Upper lobe of left lung (tissue), 6 donors: ENCODE results near the gene CERS6. TPM values are rescaled to one million over a fixed set of nuclear protein-coding genes. Genes with fewer than 3 reads are reported as not detected.

Experiments
- ATAC-seq, 2 donors: fragments of 200-7000 bp; cut with Tn5 transposase; one replicate each; pipeline ENCODE4 v1.9.1; 2022; ENCODE audit warnings: mild to moderate bottlenecking in 2 of 2, moderate library complexity in 2 of 2; ENCODE audit not compliant: low FRiP score in 2 of 2
- DNase-seq, 2 donors: peaks; one replicate each; pipeline ENCODE4 v3.0.0-alpha.2; 2019 to 2020
- H3K27ac ChIP-seq, 4 donors: fragments of 200-600 bp; sonication (generic); one replicate each; pipeline ENCODE4 v1.5.1; 2016 to 2019
- H3K27me3 ChIP-seq, 4 donors: fragments of 200-600 bp; sonication (generic); one replicate each; pipeline ENCODE4 v1.5.1; 2017 to 2019
- H3K36me3 ChIP-seq, 4 donors: fragments of 200-600 bp; sonication (generic); one replicate each; pipeline ENCODE4 v1.5.1; 2016 to 2019
- H3K4me1 ChIP-seq, 4 donors: fragments of 200-600 bp; sonication (generic); one replicate each; pipeline ENCODE4 v1.5.1; 2018 to 2019
- H3K4me3 ChIP-seq, 4 donors: fragments of 200-600 bp; sonication (generic); one replicate each; pipeline ENCODE4 v1.5.1; 2017 to 2019; ENCODE audit warnings: mild to moderate bottlenecking in 2 of 4, moderate library complexity in 1 of 4
- H3K9me3 ChIP-seq, 4 donors: fragments of 200-600 bp; sonication (generic); one replicate each; pipeline ENCODE4 v1.5.1; 2018 to 2019
- CTCF ChIP-seq, 6 experiments: fragments of 450-650 bp in 4 of 6; fragments of 200-600 bp in 2 of 6; sonication (generic) in 2 of 6; IDR thresholded peaks; one replicate each; pipeline ENCODE4 v1.5.1; 2016 to 2019; ENCODE audit warnings: antibody characterized with exemption in 6 of 6
- EP300 ChIP-seq, 4 donors: sonication (generic); formaldehyde crosslinking; IDR thresholded peaks; one replicate each; pipeline ENCODE4 v1.5.1; 2017; ENCODE audit warnings: antibody characterized with exemption in 4 of 4, control low read depth in 2 of 4
- POLR2A ChIP-seq, 4 donors: fragments of 450-650 bp; IDR thresholded peaks; one replicate each; pipeline ENCODE4 v1.5.1; 2016 to 2017; ENCODE audit warnings: antibody characterized with exemption in 4 of 4, mild to moderate bottlenecking in 2 of 4
- POLR2AphosphoS5 ChIP-seq, 2 donors: sonication (generic); formaldehyde crosslinking; IDR thresholded peaks; one replicate each; pipeline ENCODE4 v1.5.1; 2017; ENCODE audit warnings: antibody characterized with exemption in 2 of 2
- WGBS, 2 donors: methylation state at CpG; one replicate each; pipeline ENCODE4 v1.1.5; 2017 to 2018; 5-methylcytosine and 5-hydroxymethylcytosine counted together
- total RNA-seq, 6 donors: library from RNA; depleted of rRNA in 4 of 6; stranded (reverse); fragments of >200 nt in 4 of 6; gene quantifications; one replicate each; pipeline versions ENCODE4 v1.1.0 to v1.2.1, GENCODE V29; 2016 to 2021
- donor health status: DM: no; HTN: no; CAD: no; lungs with moderate emphysema.
- donor health status: DM: no; HTN: yes; CAD: no; lungs with severe emphysema.

CERS6 gene
- total RNA-seq, 6 donors from 2014 or later = 7.3 to 24.7 (median 16.6) TPM

DNA sequence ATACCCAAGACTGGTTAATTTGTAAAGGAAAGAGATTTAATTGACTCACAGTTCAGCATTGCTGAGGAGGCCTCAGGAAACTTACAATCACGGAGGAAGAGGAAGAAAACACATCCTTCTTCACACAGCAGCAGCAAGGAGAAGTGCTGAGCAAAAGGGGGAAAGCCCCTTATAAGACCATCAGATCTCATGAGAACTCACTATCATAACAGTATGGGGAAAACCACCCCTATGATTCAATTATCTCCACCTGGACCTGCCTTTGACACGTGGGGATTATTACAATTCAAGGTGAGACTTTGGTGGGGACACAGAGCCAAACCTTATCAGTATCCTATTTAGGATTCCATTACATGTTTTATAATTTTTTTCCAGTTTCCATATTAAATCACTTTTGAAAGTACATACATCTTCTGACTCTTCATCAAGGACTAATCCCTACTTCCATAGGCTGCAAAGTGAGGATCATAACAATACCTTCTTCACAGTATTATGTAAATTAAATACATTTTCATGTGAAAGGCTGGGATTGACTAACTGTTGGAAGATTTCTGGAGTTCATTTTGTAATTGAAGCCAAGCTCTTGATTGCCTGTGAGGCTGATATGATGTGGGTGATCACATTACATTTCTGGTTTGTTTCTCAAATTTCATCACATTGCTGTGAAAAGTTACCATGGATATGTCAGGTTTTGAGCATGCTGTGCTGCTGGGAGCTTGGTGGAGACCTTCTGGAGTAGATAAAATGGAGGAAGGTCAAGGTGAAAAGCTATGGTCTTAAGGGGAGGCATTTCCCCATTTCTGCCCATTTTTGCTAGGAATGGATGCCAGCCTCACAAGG is 31.7 kb upstream of the CERS6 start:
- H3K9me3 ChIP-seq = no peaks in the 10 kb centered on the region
- ATAC-seq = no peak
- DNase-seq = no peak
- WGBS, 2 donors = 30 to 49% methylated on average over 2 of the region's 2 CpGs
- no peak overlapping the region for H3K4me3 ChIP-seq
- no peak overlapping the region for H3K27ac ChIP-seq
- no peaks in the 10 kb centered on the region for H3K27me3 ChIP-seq
- no peaks in the 10 kb centered on the region for H3K36me3 ChIP-seq
- no peaks in the 10 kb centered on the region for H3K4me1 ChIP-seq
- no peak for TF ChIP-seq CTCF (IDR thresholded peaks at IDR 0.05)

DNA sequence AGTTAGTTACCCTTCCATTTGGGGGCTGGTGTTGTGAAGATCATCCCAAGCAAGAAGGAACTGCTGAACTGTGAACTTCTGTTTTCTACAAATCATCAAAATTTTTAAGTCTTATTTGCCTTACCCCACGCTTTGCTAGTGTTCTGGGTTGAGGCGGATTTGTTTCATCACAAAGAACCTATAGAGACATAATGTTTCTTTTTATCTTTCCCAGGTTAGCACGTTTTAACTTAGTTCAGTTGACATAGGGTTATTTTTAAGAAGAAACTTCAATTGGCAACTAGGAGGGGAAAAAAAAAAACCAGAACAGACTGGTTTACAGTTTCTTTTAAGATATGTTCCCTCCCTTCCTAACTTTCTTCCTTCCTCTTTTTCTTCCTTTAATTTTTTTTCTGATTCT is 31.1 kb upstream of the CERS6 start:
- no peaks in the 10 kb centered on the region for H3K36me3 ChIP-seq
- H3K9me3 ChIP-seq = no peaks in the 10 kb centered on the region
- no peak overlapping the region for H3K27ac ChIP-seq
- no peaks in the 10 kb centered on the region for H3K4me1 ChIP-seq
- DNase-seq (no peak), ATAC-seq (peak in 1 of 2 donors; percentile 35)
- WGBS, 2 donors = 67 to 71% methylated on average over 3 of the region's 3 CpGs
- no peak overlapping the region for H3K4me3 ChIP-seq
- no peak for TF ChIP-seq CTCF (IDR thresholded peaks at IDR 0.05)
- no peak for TF ChIP-seq POLR2A (IDR thresholded peaks at IDR 0.05)
- no peak for TF ChIP-seq POLR2AphosphoS5 (IDR thresholded peaks at IDR 0.05)
- TF ChIP-seq EP300 (IDR thresholded peaks at IDR 0.05) = no peak
- no peaks in the 10 kb centered on the region for H3K27me3 ChIP-seq

DNA sequence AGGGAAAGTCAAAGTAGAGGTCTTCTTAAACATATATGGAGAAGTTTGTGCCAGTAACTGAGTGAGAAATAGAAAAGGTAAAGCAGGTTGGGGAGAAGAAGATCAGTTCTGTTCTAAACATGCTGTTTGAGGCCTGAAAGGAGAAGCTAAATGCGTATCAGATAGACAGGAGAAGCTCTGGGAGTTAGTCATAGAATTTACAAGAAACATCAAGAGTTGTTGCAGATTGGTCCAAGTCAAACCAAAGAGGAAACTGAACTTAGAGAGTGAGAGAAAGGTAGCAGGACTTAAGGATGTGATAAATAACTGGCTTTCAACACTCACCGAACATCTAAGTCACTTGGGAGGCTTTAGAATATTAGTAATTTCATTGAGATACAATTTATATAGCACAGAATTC is 29.2 kb upstream of the CERS6 start:
- Histone ChIP-seq H3K9me3 (no peaks in the 10 kb centered on the region), H3K4me1 (no peaks in the 10 kb centered on the region), H3K4me3 (no peak overlapping the region), H3K27me3 (no peaks in the 10 kb centered on the region), H3K36me3 (no peaks in the 10 kb centered on the region), H3K27ac (no peak overlapping the region)
- ATAC-seq = no peak
- TF ChIP-seq CTCF (IDR thresholded peaks at IDR 0.05) (no peak), POLR2AphosphoS5 (IDR thresholded peaks at IDR 0.05) (no peak), POLR2A (IDR thresholded peaks at IDR 0.05) (no peak), EP300 (IDR thresholded peaks at IDR 0.05) (no peak)
- no peak for DNase-seq
- WGBS, 2 donors = 91 to 94% methylated on average over 2 of the region's 2 CpGs

GRCh38 chr2:168427451-168427850 is 28.6 kb upstream of the CERS6 start:
- H3K27me3 ChIP-seq = no peaks in the 10 kb centered on the region
- H3K4me1 ChIP-seq = no peaks in the 10 kb centered on the region
- DNase-seq = no peak
- no peaks in the 10 kb centered on the region for H3K36me3 ChIP-seq
- H3K4me3 ChIP-seq = no peak overlapping the region
- H3K27ac ChIP-seq = no peak overlapping the region
- 46 to 49% methylated on average over 3 of the region's 3 CpGs for WGBS, 2 donors
- no peak for ATAC-seq
- TF ChIP-seq POLR2AphosphoS5 (IDR thresholded peaks at IDR 0.05) = no peak
- TF ChIP-seq CTCF (IDR thresholded peaks at IDR 0.05) = no peak
- no peak for TF ChIP-seq POLR2A (IDR thresholded peaks at IDR 0.05)
- no peak for TF ChIP-seq EP300 (IDR thresholded peaks at IDR 0.05)
- no peaks in the 10 kb centered on the region for H3K9me3 ChIP-seq

GRCh38 chr2:168428431-168428830 is 27.6 kb upstream of the CERS6 start:
- Histone ChIP-seq H3K4me1 (no peaks in the 10 kb centered on the region), H3K4me3 (no peak overlapping the region), H3K36me3 (no peaks in the 10 kb centered on the region), H3K27ac (no peak overlapping the region), H3K9me3 (no peaks in the 10 kb centered on the region), H3K27me3 (no peaks in the 10 kb centered on the region)
- DNase-seq (no peak), ATAC-seq (no peak)
- 91 to 93% methylated on average over 3 of the region's 3 CpGs for WGBS, 2 donors
- TF ChIP-seq EP300 (IDR thresholded peaks at IDR 0.05) (no peak), POLR2A (IDR thresholded peaks at IDR 0.05) (no peak), POLR2AphosphoS5 (IDR thresholded peaks at IDR 0.05) (no peak), CTCF (IDR thresholded peaks at IDR 0.05) (no peak)
